Superior temporal gyrus (tissue), 1 donor: Measurements from ENCODE around the gene KLHL6.
"Not testable (repeated sequence)": the region's sequence is repeated elsewhere in the genome, so short reads cannot be mapped to it uniquely, and the experiment has no call there.

Experiments used
- DNase-seq: peaks from one replicate; pipeline ENCODE4 v3.0.0-alpha.2; 2016; ENCODE audit errors: extremely low spot score

The KLHL6 gene

GRCh38 chr3:183532620-183533411 is 22.7 kb downstream of the KLHL6 start:
- no peak for DNase-seq

DNA sequence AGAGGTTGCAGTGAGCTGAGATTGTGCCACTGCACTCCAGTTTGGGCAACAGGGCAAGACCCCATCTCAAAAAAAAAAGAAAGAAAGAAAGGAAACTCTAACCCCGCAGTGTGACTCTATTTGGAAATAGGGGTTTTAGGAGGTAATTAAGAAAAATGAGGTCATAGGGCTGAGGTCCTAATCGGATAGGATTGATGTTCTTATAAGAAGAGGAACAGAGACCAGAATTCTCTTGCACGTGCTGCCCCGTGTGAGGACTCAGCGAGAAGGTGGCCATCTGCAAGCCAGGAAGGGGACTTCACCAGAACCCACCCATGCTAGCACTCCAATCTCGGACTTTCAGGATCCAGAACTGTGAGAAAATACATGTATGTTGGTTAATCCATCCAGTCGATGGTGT is 25.8 kb downstream of the KLHL6 start:
- DNase-seq = no peak

- no peak for DNase-seq
These were observed 26.3 kb downstream of the KLHL6 start for GRCh38 chr3:183529185-183529584.

DNA sequence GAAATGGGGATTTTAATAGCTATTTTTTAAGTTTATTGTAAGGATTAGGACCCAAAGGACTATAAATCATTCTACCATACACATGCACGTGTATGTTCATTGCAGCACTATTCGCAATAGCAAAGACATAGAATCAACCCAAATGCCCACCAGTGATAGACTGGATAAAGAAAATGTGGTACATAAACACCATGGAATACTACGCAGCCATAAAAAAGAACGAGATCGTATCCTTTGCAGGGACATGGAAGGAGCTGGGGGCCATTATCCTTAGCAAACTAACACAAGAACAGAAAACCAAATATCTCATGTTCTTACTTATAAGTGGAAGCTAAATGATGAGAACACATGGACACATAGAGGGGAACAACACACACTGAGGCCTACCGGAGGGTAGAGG is 26.7 kb downstream of the KLHL6 start:
- DNase-seq = not testable (repeated sequence)

- no peak for DNase-seq
These were observed 27.8 kb downstream of the KLHL6 start for GRCh38 chr3:183527428-183528379.

GRCh38 chr3:183526838-183527427 is 28.6 kb downstream of the KLHL6 start:
- no peak for DNase-seq

DNA sequence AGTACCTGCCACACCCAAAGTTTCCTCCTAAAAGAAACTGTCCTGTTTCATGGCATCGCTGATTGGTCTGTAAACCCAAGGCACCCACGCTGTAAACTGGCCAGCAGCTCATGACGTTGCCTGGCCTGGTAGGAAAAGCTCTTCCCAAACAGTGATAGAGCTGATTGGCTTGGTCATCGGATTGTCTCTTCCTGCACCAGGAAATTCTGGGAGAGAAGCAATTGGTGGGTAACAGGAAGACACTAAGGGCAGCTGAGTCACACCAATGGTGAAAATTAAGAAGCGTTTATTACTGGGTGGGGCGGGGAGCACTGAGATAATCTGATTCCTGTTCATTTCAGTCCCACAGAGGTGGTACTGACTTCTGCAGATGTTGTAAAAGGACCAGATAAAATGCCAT is 31.0 kb downstream of the KLHL6 start:
- no peak for DNase-seq

- DNase-seq = not testable (repeated sequence)
These were observed 34.6 kb downstream of the KLHL6 start for GRCh38 chr3:183520741-183521556.

DNA sequence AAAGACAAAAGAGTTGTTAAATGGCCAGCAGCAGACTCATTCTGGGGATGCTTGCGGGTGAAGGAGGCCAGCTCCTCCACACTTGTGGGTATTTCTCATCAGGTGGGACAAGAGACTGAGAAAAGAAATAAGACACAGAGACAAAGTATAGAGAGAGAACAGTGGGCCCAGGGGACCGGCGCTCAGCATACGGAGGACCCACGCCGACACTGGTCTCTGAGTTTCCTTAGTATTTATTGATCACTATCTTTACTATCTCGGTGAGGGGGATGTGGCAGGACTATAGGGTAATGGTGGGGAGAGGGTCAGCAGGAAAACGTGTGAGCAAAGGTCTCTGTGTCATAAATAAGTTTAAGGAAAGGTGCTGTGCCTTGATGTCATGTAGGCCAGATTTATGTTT is 35.2 kb downstream of the KLHL6 start:
- not testable (repeated sequence) for DNase-seq

DNA sequence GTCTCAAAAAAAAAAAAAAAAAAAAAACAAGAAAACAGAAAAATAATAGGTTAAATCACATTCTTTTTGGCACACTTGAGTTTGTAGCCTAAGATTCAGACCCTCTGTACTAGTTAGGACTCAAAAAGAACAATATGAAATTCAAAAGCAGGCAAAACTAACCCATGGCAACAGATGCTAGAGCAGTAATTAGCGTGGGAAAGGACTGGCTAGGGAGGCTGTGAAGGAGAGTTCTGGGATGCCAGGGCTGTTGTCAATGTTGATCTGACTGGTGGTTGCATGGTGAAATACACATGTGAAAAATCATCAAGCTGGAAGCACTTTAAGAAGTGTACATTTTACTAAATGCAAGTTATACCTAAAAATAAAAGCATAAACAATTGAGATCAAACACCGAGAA is 35.6 kb downstream of the KLHL6 start:
- DNase-seq = no peak

GRCh38 chr3:183518491-183519251 is 36.8 kb downstream of the KLHL6 start:
- peak; percentile 42 for DNase-seq

- DNase-seq = no peak
These were observed 37.9 kb downstream of the KLHL6 start for GRCh38 chr3:183517607-183518006.

DNA sequence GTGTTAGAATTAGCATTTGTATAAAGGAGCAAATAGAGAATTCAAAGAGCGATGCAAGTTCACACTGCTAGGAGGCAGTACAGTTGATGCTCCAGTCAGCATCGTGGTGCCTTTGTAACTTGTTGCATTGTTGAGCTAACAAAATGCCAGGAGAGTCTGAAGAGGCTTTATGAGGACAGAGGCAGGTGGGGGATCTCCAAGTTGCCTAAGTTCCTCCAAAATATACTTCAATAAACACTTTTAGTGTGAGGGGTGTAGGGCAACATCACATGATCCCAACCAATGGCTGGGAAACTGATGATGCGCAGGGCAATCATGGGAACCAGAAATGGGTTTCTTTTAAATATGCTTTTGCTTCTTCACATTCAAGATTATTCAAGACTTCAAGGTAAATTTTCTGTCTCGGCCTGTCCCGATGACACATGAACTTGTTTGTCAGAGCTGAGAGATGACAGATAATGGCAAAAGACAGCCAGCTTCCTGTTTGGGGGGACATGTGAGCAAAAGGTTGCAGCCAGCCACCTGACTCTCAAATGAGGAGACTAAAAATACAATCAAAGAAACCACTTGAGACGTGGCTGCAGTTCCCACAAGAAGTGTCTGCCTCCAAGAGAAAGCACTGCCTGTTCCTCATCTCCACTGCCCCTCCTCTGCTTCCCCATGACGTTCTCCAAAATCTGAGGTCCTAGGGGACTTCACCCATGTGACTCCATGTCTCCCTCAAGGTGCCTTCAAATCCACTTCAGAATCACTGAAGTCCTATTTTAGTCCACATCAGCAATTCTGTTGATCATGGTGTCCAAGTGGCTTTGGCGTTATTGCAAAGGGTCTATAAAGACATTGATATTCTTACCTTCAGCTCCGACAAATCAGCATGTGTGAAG is 39.3 kb downstream of the KLHL6 start:
- no peak for DNase-seq

DNA sequence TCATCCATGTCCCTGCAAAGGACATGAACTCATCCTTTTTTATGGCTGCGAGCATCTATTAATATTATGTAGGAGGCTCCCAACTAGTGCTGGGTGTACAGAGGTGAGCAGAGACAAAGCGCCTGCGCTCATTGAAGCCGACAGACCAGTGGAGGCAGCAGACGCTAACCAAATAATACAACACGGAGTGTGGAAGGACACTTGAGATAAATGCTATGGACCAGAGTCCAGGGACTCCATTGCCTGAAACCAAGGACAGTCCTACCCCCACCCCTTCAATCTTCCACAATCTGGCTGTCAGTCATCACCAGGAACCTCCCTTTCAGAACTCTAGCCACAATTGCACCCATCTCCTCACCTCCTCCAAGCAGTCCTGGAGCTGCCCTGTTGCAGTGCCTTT is 41.5 kb downstream of the KLHL6 start:
- DNase-seq = no peak

- no peak for DNase-seq
These were observed 42.3 kb downstream of the KLHL6 start for GRCh38 chr3:183513046-183513706.

DNA sequence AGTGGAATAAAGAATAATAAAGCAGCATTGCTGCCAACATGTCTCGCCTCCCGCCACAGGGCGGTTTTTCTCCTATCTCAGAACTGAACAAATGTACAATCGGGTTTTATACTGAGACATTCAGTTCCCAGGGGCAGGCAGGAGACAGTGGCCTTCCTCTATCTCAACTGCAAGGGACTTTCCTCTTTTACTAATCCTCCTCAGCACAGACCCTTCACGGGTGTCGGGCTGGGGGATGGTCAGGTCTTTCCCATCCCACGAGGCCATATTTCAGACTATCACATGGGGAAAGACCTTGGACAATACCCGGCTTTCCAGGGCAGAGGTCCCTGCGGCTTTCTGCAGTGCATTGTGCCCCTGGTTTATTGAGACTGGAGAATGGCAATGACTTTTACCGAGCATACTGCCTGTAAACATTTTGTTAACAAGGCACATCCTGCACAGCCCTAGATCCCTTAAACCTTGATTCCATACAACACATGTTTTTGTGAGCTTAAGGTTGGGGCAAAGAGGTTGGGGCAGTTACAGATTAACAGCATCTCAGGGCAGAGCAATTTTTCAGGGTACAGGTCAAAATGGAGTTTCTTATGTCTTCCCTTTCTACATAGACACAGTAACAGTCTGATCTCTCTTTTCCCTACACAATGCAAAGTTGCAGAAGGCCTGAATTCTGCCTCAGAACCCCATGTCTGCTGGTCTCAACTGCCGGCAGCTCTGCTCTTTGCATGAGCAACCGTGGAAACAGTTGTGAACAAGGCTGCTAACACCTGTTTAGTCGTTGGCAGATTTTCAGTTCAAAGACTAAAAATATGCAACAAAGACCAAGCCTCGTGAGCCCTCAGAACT is 44.0 kb downstream of the KLHL6 start:
- DNase-seq = not testable (repeated sequence)

GRCh38 chr3:183508821-183509220 is 46.7 kb downstream of the KLHL6 start:
- no peak for DNase-seq

DNA sequence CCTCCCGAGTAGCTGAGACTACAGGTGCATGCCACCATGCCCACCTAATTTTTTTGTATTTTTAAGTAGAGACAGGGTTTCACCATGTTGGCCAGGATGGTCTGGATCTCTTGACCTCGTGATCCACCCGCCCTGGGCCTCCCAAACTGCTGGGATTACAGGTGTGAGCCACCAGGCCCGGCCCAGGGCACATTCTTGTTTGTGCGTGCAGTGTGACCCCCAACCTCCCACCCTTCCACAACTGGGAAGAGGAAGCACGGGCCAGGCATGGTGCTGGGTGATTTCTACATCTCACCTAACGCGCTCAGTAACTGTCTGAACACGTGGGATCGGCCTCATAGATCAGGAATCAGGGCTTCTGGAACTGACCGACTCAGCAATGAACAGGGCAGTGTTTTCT is 48.0 kb downstream of the KLHL6 start:
- DNase-seq = no peak
